Liver (tissue), 9 donors: ENCODE results near the gene MCTP2. TPM values are rescaled to one million over a fixed set of nuclear protein-coding genes. Genes with fewer than 3 reads are reported as not detected.

Experiments
- DNase-seq: peaks from one replicate; pipeline ENCODE4 v3.0.0-alpha.2; 2017; ENCODE audit warnings: low spot score
- H3K27ac ChIP-seq, 2 donors: one replicate each; pipeline ENCODE4 v1.7.0; 2013; ENCODE audit warnings: inconsistent platforms in 2 of 2, low read length in 2 of 2, control low read depth in 1 of 2, low read depth in 1 of 2, mild to moderate bottlenecking in 1 of 2
- H3K27me3 ChIP-seq, 4 donors: one replicate each; pipeline versions ENCODE4 v1.6.1 to v1.7.0; 2013; ENCODE audit warnings: low read length in 3 of 4, inconsistent platforms in 1 of 4, mild to moderate bottlenecking in 1 of 4, moderate library complexity in 1 of 4; ENCODE audit not compliant: control insufficient read depth in 4 of 4, insufficient read depth in 4 of 4
- H3K36me3 ChIP-seq, 4 donors: one replicate each; pipeline versions ENCODE4 v1.6.1 to v1.7.0; 2013; ENCODE audit warnings: low read length in 3 of 4, mild to moderate bottlenecking in 3 of 4, low read depth in 1 of 4, moderate library complexity in 1 of 4; ENCODE audit not compliant: control insufficient read depth in 4 of 4, insufficient read depth in 3 of 4
- H3K4me1 ChIP-seq, 4 donors: one replicate each; pipeline versions ENCODE4 v1.6.1 to v1.7.0; 2013; ENCODE audit warnings: low read length in 3 of 4, mild to moderate bottlenecking in 3 of 4, moderate library complexity in 1 of 4; ENCODE audit not compliant: control insufficient read depth in 4 of 4, insufficient read depth in 4 of 4
- H3K4me3 ChIP-seq, 3 donors: one replicate each; pipeline versions ENCODE4 v1.6.1 to v1.7.0; 2013; ENCODE audit warnings: low read length in 3 of 3, control low read depth in 1 of 3, low read depth in 1 of 3, mild to moderate bottlenecking in 1 of 3
- H3K9ac ChIP-seq, 2 donors: one replicate each; pipeline ENCODE4 v1.7.0; 2013; ENCODE audit warnings: low read length in 2 of 2, mild to moderate bottlenecking in 2 of 2, moderate library complexity in 2 of 2, control low read depth in 1 of 2, low read depth in 1 of 2
- H3K9me3 ChIP-seq, 4 donors: one replicate each; pipeline versions ENCODE4 v1.6.1 to v1.7.0; 2013; ENCODE audit warnings: low read length in 3 of 4; ENCODE audit not compliant: control insufficient read depth in 4 of 4
- CTCF ChIP-seq: fragments of 150-350 bp; IDR thresholded peaks from 2 replicates; pipeline ENCODE4 v1.5.1; 2017; ENCODE audit warnings: improper control_type of control experiment, low read depth, low read length; ENCODE audit not compliant: missing input control
- EGR1 ChIP-seq, 2 donors: IDR thresholded peaks; 2 replicates each; pipeline ENCODE4 v1.6.1; 2016 to 2018; ENCODE audit warnings: antibody characterized with exemption in 2 of 2, low read depth in 2 of 2
- FOXA1 ChIP-seq: IDR thresholded peaks from 2 replicates; pipeline ENCODE4 v1.6.1; 2016; ENCODE audit warnings: antibody characterized with exemption
- FOXA2 ChIP-seq: IDR thresholded peaks from 2 replicates; pipeline ENCODE4 v1.6.1; 2016; ENCODE audit warnings: antibody characterized with exemption
- GABPA ChIP-seq, 2 donors: IDR thresholded peaks in 1 of 2; conservative IDR thresholded peaks in 1 of 2; 2 replicates each; pipeline ENCODE4 v1.6.1; 2016; ENCODE audit warnings: antibody characterized with exemption in 2 of 2, mild to moderate bottlenecking in 1 of 2, moderate library complexity in 1 of 2
- HNF4A ChIP-seq, 2 donors: conservative IDR thresholded peaks; 2 replicates each; pipeline ENCODE4 v1.6.1; 2016; ENCODE audit warnings: antibody characterized with exemption in 2 of 2, mild to moderate bottlenecking in 2 of 2
- HNF4G ChIP-seq: IDR thresholded peaks from 2 replicates; pipeline ENCODE4 v1.6.1; 2016; ENCODE audit warnings: antibody characterized with exemption
- JUND ChIP-seq, 2 donors: IDR thresholded peaks; 2 replicates each; pipeline ENCODE4 v1.6.1; 2016; ENCODE audit warnings: antibody characterized with exemption in 2 of 2
- NR2F2 ChIP-seq: IDR thresholded peaks from 2 replicates; pipeline ENCODE4 v1.6.1; 2016; ENCODE audit warnings: antibody characterized with exemption
- RAD21 ChIP-seq, 2 donors: IDR thresholded peaks; 2 replicates each; pipeline ENCODE4 v1.6.1; 2016; ENCODE audit warnings: antibody characterized with exemption in 2 of 2, mild to moderate bottlenecking in 2 of 2
- RXRA ChIP-seq, 2 donors: IDR thresholded peaks; 2 replicates each; pipeline ENCODE4 v1.6.1; 2017 to 2018; ENCODE audit warnings: antibody characterized with exemption in 2 of 2, mild to moderate bottlenecking in 1 of 2
- SP1 ChIP-seq: IDR thresholded peaks from 2 replicates; pipeline ENCODE4 v1.6.1; 2018; ENCODE audit warnings: antibody characterized with exemption, mild to moderate bottlenecking
- TAF1 ChIP-seq: conservative IDR thresholded peaks from 2 replicates; pipeline ENCODE4 v1.6.1; 2016; ENCODE audit warnings: antibody characterized with exemption, mild to moderate bottlenecking
- YY1 ChIP-seq: IDR thresholded peaks from 2 replicates; pipeline ENCODE4 v1.6.1; 2016; ENCODE audit warnings: antibody characterized with exemption, mild to moderate bottlenecking
- WGBS: extraction: QIAGEN DNeasy Blood & Tissue Kit; methylation state at CpG from one replicate; pipeline ENCODE4 v1.1.7; 2013; 5-methylcytosine and 5-hydroxymethylcytosine counted together
- polyA plus RNA-seq, 2 donors: library from polyadenylated mRNA; stranded (reverse) in 1 of 2; unstranded in 1 of 2; fragments of 200-250 nt in 1 of 2; fragments of >200 nt in 1 of 2; fragmentation: Nextera tagmentation in 1 of 2; extraction: Ambion mirVana in 1 of 2; gene quantifications; one replicate each; pipeline versions ENCODE4 v1.2.1 to v1.2.3, GENCODE V29; 2013 to 2015
- total RNA-seq, 2 donors: library from RNA; depleted of rRNA; stranded (reverse); fragments of >200 nt; gene quantifications; one replicate each; pipeline ENCODE4 v1.2.3, GENCODE V29; 2014
- TF ChIP-seq, protein P1 (sequence below): IDR thresholded peaks from 2 replicates; pipeline ENCODE4 v1.6.1; 2016; ENCODE audit warnings: antibody characterized with exemption
- TF ChIP-seq, protein P2 (sequence below): IDR thresholded peaks from 2 replicates; pipeline ENCODE4 v1.6.1; 2016; ENCODE audit warnings: antibody characterized with exemption
- TF ChIP-seq, protein P3 (sequence below): IDR thresholded peaks from 2 replicates; pipeline ENCODE4 v1.6.1; 2016; ENCODE audit warnings: antibody characterized with exemption
- TF ChIP-seq, protein P4 (sequence below): IDR thresholded peaks from 2 replicates; pipeline ENCODE4 v1.6.1; 2016; ENCODE audit warnings: antibody characterized with exemption, mild to moderate bottlenecking
- donor health status: healthy.
- donor health status: healthy.
- donor health status: healthy.
- donor health status: healthy.
- donor health status: healthy.

The MCTP2 gene
- total and polyA plus RNA-seq, 4 donors: 0.43 to 9.9 (median 3.5) TPM

GRCh38 chr15:94385441-94385840 is 154.1 kb downstream of the MCTP2 start (continued):
- TF ChIP-seq, protein P1, sequence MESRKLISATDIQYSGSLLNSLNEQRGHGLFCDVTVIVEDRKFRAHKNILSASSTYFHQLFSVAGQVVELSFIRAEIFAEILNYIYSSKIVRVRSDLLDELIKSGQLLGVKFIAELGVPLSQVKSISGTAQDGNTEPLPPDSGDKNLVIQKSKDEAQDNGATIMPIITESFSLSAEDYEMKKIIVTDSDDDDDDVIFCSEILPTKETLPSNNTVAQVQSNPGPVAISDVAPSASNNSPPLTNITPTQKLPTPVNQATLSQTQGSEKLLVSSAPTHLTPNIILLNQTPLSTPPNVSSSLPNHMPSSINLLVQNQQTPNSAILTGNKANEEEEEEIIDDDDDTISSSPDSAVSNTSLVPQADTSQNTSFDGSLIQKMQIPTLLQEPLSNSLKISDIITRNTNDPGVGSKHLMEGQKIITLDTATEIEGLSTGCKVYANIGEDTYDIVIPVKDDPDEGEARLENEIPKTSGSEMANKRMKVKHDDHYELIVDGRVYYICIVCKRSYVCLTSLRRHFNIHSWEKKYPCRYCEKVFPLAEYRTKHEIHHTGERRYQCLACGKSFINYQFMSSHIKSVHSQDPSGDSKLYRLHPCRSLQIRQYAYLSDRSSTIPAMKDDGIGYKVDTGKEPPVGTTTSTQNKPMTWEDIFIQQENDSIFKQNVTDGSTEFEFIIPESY: no peak
- TF ChIP-seq EGR1 (IDR thresholded peaks at IDR 0.05; ENCODE audit: low read depth in 2 of 2) (no peak), JUND (IDR thresholded peaks at IDR 0.05) (no peak), FOXA1 (no peak), RAD21 (IDR thresholded peaks at IDR 0.05) (no peak), SP1 (no peak), NR2F2 (no peak), HNF4G (no peak), HNF4A (conservative IDR thresholded peaks at IDR 0.05) (no peak), GABPA (IDR thresholded peaks at IDR 0.05 in 1 of 2, conservative IDR thresholded peaks at IDR 0.05 in 1 of 2) (no peak), FOXA2 (no peak)
- TF ChIP-seq, protein P2, sequence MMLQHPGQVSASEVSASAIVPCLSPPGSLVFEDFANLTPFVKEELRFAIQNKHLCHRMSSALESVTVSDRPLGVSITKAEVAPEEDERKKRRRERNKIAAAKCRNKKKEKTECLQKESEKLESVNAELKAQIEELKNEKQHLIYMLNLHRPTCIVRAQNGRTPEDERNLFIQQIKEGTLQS: no peak

GRCh38 chr15:94386351-94386750 is 155.0 kb downstream of the MCTP2 start:
- no peaks in the 10 kb centered on the region for H3K27me3 ChIP-seq
- H3K36me3 ChIP-seq: no peaks in the 10 kb centered on the region
- H3K9me3 ChIP-seq: no peaks in the 10 kb centered on the region
- no peaks in the 10 kb centered on the region for H3K4me1 ChIP-seq
- no peak overlapping the region for H3K9ac ChIP-seq
- no peak for DNase-seq
- H3K4me3 ChIP-seq: no peak overlapping the region
- 71% methylated on average over 7 of the region's 7 CpGs for WGBS
- no peak overlapping the region for H3K27ac ChIP-seq
- TF ChIP-seq, protein P2: no peak
- no peak for TF ChIP-seq FOXA2
- TF ChIP-seq, protein P3, sequence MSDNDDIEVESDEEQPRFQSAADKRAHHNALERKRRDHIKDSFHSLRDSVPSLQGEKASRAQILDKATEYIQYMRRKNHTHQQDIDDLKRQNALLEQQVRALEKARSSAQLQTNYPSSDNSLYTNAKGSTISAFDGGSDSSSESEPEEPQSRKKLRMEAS: no peak
- TF ChIP-seq GABPA (IDR thresholded peaks at IDR 0.05 in 1 of 2, conservative IDR thresholded peaks at IDR 0.05 in 1 of 2): no peak
- TF ChIP-seq HNF4A (conservative IDR thresholded peaks at IDR 0.05): no peak
- no peak for TF ChIP-seq CTCF
- TF ChIP-seq NR2F2: no peak
- no peak for TF ChIP-seq YY1
- no peak for TF ChIP-seq RAD21 (IDR thresholded peaks at IDR 0.05)
- no peak for TF ChIP-seq RXRA (IDR thresholded peaks at IDR 0.05)
- no peak for TF ChIP-seq HNF4G
- TF ChIP-seq SP1: no peak
- TF ChIP-seq EGR1 (IDR thresholded peaks at IDR 0.05; ENCODE audit: low read depth in 2 of 2): no peak
- TF ChIP-seq, protein P4, sequence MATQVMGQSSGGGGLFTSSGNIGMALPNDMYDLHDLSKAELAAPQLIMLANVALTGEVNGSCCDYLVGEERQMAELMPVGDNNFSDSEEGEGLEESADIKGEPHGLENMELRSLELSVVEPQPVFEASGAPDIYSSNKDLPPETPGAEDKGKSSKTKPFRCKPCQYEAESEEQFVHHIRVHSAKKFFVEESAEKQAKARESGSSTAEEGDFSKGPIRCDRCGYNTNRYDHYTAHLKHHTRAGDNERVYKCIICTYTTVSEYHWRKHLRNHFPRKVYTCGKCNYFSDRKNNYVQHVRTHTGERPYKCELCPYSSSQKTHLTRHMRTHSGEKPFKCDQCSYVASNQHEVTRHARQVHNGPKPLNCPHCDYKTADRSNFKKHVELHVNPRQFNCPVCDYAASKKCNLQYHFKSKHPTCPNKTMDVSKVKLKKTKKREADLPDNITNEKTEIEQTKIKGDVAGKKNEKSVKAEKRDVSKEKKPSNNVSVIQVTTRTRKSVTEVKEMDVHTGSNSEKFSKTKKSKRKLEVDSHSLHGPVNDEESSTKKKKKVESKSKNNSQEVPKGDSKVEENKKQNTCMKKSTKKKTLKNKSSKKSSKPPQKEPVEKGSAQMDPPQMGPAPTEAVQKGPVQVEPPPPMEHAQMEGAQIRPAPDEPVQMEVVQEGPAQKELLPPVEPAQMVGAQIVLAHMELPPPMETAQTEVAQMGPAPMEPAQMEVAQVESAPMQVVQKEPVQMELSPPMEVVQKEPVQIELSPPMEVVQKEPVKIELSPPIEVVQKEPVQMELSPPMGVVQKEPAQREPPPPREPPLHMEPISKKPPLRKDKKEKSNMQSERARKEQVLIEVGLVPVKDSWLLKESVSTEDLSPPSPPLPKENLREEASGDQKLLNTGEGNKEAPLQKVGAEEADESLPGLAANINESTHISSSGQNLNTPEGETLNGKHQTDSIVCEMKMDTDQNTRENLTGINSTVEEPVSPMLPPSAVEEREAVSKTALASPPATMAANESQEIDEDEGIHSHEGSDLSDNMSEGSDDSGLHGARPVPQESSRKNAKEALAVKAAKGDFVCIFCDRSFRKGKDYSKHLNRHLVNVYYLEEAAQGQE: no peak
- no peak for TF ChIP-seq FOXA1
- TF ChIP-seq, protein P1: no peak
- TF ChIP-seq JUND (IDR thresholded peaks at IDR 0.05): no peak
- TF ChIP-seq TAF1: no peak
